Measurements from ENCODE around the gene KCNJ6.

The KCNJ6 gene

GRCh38 chr21:37623689-37624088 lies 292.6 kb downstream of the KCNJ6 start:
- TF ChIP-seq CTCF (IDR thresholded peaks at IDR 0.05): no peak

- TF ChIP-seq CTCF (IDR thresholded peaks at IDR 0.05): no peak
These were observed 293.1 kb downstream of the KCNJ6 start for GRCh38 chr21:37623183-37623582.

- TF ChIP-seq CTCF (IDR thresholded peaks at IDR 0.05): no peak
These were observed 293.5 kb downstream of the KCNJ6 start for GRCh38 chr21:37622755-37623154.

GRCh38 chr21:37620401-37620800 lies 295.9 kb downstream of the KCNJ6 start:
- no peak for TF ChIP-seq CTCF (IDR thresholded peaks at IDR 0.05)

- no peak for TF ChIP-seq CTCF (IDR thresholded peaks at IDR 0.05)
These were observed 296.7 kb downstream of the KCNJ6 start for GRCh38 chr21:37619464-37619974.

- TF ChIP-seq CTCF (IDR thresholded peaks at IDR 0.05): no peak
These were observed 298.2 kb downstream of the KCNJ6 start for GRCh38 chr21:37618081-37618480.

- TF ChIP-seq CTCF (IDR thresholded peaks at IDR 0.05): no peak
These were observed 300.3 kb downstream of the KCNJ6 start for GRCh38 chr21:37615962-37616361.

- no peak for TF ChIP-seq CTCF (IDR thresholded peaks at IDR 0.05)
These were observed 301.8 kb downstream of the KCNJ6 start for GRCh38 chr21:37614351-37614875.

Measured in LNCAP (cell line).